ENCODE data around the gene STPG1.

- TF ChIP-seq SIN3A (IDR thresholded peaks at IDR 0.05; ENCODE audit: borderline replicate concordance in 2 of 2, control insufficient read depth in 1 of 2, low read depth in 2 of 2, low read length in 2 of 2) (no peak), NRF1 (conservative IDR thresholded peaks at IDR 0.05 in 1 of 2, IDR thresholded peaks at IDR 0.05 in 1 of 2) (no peak), ZMIZ1 (IDR thresholded peaks at IDR 0.05; ENCODE audit: low read depth in 2 of 2, low read length in 2 of 2) (no peak), CREB1 (IDR thresholded peaks at IDR 0.05) (no peak), CREB1 (CRISPR knock-in tag; IDR thresholded peaks at IDR 0.05) (no peak)
Measured at GRCh38 chr1:24393892-24394291, 19.7 kb downstream of the STPG1 start.
